HG03442 (cell line): ENCODE results near the gene MBOAT1.
"Not testable (repeated sequence)": the region's sequence is repeated elsewhere in the genome, so short reads cannot be mapped to it uniquely, and the experiment has no call there.

Experiments used
- ATAC-seq: cut with Tn5 transposase; IDR thresholded peaks from one replicate; pipeline ENCODE4 v1.9.1; 2021; ENCODE audit warnings: mild to moderate bottlenecking, moderate library complexity; ENCODE audit not compliant: unreplicated experiment

Gene MBOAT1

DNA sequence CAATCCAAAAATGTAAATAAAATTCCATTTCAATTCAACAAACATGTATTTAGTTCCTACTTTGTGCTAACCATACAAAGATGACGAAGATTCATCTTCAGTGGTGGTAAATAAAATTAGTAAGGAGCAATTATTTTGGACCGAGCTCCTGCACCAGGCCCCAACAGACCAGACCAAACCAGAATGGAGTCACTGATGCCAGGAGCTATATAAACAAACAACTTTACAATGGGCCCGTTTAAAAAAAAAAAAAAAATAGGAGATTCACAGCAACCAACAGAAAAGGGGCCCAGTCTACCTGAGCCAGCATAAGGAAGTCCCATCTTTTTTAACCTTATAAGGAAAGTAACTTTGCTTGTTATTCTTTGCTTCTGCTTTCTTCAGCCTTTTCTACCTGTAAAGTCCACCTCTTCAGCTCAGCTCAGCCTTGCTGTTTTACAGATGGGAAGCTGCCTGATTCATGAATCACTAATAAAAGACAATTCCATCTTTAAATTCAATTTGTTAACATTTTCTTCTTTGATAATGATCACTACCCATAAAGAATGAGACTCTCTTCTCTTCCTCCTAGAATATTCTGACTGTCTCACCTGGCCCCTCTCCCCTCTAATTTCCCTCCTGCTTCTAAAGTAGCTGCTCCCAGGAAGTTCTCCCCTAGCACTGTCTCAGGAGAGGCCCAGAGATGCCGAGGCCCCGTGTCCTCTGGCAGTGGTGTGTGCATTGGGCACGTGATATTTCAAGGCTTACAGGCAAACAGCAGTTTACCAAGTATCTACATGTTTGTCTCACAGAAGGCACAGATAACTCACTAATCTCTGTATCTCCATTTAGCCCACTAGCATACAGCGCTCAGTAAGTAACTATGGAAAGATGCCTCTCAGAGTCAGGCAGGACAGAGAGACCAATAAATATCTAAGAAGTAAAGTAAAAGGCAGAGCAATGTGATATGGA lies 8.4 kb downstream of the MBOAT1 start:
- no peak for ATAC-seq

DNA sequence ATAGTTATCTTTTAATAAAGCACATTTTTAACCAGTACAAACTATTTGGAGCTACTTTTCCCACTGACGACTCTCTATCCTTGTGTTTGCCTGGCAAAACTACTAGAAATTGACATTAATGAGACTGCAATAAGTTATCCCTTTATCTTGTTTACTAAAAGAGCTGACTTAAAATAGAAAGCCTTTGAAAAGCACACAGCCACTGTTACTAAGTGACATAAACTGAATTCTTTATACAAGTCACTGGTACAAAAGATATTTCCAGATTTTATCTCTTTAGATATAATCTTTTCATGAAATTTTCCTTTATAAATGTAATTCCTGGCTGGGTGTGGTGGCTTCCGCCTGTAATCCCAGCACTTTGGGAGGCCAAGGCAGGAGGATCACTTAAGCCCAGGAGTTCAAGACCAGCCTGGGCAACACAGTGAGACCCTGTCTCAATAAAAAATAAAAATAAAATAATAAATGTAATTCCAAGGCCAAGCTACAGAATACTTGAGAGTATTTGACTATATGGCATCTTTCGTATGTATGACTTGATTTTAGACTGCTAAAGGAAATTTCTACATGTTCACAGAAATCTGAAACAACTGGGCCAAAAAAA lies 9.5 kb downstream of the MBOAT1 start:
- no peak for ATAC-seq

DNA sequence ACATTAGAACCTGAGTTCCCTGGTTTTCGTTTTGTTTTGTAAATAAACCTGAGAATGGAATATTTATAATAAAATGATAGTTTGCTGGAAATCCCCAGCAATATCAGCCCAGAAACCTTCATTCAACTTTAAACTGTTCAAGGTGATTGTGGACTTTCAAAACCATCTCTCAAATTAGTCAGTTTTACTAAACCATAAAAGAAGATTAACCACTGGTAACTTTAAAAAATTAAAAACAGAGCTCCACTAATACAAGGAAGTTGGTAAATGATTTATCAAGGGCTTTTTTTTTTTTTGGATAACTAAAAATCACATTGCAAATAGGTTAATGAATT lies 10.0 kb downstream of the MBOAT1 start:
- peak; percentile 22 for ATAC-seq

DNA sequence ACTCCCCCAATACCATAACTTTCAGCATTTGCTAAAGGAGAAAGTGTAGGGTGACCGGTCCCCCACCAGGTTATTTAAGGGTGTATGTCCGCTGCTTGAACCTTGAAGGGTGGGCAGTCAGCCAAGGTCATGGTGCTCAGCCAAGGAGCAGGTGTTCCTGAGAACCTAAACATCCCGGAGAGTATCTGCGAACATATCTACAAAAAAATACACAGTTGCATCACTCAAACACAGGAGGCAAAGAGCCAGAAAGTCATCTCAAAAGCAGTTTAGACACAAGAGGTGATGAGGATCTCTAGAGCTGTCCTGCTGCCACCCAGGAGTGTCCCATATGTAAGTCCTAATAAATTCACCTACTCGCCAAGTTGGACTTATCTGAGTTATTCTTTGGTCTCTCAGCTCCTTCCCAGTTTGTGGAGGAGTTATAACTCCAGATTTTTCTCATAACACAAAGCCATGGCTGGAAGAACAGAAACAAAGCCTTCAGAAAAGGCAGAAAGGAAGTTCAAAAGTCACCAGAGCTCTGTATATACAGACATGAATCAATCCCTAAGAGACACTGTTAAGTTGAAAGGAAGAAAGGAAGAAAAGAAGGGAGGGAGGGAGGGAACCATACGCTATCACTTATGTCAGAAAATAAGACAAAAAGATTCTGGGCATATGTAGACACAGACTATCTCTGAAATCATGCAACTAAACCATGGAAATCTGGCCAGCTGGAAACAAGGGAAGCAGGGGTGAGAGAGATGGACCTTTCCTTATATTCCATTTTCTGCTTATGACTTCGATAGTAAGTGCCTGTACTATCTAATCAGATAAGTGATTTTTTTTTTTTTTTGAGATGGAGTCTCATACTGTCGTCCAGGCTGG lies 11.3 kb downstream of the MBOAT1 start:
- ATAC-seq: no peak

DNA sequence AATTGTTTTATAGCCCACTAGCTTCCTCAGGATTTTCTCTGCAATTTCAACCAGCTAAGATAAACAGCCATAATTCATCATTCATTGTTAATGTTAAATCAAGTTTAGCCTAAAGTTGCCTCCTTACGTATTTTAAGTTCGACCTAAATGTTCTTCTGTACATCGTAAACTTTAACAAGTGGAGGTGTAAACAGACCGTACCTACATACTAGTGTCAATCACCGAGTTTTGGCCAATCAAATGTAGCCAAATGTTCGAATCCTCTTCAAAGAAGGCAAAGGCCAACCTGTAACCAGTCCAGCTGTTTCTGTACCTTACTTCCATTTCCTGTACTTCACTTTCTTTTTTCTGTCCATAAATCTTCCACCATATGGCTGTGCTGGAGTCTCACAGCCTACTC lies 13.5 kb downstream of the MBOAT1 start:
- ATAC-seq: no peak

DNA sequence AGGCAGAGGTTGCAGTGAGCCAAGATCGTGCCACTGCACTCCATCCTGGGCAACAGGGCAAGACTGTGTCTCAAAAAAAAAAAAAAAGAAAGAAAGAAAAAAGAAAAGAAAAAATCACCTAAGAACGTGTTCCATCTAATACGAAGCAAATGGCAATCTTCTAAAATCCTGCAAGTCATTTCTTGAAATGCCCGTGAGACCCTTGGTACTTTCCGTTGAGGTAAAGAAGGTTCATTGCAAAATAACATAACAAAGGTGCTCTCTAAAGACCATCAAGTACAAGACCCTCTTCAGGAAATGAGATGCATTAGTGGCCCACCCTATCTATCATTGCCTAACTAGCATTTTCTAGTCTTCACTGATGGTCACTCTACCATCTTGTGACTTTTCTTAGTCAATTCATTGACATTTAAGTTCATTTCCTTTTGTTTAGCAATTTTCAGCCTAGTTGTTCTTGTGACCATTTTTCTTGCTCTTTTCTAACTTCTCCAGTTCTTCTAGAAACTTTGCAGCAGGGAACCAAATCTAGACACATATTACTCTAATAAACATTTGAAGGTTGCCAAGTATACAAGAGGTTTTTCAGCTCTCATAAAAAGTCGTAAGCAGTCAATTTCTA lies 14.0 kb downstream of the MBOAT1 start:
- no peak for ATAC-seq

DNA sequence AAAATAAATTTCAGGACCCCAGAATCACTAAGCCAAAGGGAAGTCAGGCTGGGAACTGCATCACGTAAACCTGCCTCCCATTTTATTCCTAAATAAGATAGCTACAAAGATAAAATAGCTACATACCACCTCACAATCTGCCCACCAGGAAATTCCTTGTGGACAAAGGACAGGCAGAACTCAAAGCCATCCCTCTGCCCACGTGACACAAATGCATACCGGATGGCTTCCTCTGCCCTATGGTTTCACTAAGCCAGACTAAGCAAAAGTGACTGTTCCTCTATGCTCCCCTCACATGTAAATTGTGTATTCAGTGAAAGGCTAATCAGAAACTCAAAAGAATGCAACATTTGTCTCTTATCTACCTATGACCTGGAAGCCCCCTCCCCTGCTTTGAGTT lies 15.0 kb downstream of the MBOAT1 start:
- ATAC-seq: peak; percentile 34

DNA sequence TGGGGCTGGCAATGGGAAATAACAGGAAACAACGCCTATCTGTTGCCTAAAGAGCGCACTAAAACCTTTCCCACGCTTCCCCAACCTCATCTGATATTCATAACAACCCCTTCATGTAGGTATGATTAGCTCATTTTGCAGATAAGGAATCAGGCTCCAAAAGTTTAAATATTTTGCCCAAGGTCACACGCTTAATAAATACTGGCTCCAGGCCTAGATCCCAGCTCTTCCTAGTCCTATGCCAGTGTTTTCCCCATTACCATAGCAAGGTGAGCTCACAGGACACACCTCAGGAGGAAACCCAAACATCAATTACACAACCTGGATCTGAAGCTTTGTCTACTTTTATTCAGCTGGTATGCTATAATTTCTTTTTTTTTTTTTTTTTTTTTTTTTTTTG lies 19.6 kb downstream of the MBOAT1 start:
- no peak for ATAC-seq

DNA sequence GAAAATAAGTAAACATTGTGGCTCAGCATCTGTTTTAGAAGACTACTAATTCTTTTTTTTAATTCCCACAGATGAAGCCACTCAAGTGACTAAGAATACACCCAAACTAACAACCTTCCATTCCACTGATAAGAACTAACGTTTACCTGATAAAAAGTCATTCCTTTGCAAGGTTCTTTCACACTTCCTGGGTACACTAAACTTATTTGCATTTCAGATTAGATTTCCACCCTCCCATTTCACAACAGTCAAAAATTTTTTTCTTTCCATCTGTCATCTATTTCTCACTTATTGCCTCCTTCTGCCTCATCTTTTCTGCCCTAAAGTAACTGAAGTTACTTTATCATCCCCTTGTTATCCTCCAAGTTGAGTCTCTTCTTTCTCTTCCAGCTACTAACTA lies 20.3 kb downstream of the MBOAT1 start:
- ATAC-seq: no peak

DNA sequence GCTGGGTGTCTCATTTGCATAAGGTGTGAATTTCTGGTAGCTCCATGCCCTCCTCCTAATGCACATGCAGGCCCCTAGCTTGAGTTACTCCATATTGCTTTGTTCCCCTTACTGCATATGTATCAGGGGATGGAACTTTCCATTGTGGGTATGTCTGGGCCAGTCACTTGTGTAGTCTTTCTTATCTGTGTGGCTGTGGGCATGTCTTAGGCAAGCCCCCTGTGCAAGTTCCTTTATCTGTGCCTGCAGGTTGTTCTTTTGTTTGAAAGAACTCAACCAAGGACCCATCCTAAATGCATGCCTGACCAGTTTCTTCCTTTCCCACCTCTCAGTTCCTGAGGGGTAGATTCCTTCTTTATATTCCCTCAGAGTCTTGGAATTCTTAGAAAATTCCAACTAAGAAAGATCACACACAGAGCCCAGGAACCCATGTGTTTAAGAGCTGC lies 23.6 kb downstream of the MBOAT1 start:
- peak; percentile 47 for ATAC-seq

DNA sequence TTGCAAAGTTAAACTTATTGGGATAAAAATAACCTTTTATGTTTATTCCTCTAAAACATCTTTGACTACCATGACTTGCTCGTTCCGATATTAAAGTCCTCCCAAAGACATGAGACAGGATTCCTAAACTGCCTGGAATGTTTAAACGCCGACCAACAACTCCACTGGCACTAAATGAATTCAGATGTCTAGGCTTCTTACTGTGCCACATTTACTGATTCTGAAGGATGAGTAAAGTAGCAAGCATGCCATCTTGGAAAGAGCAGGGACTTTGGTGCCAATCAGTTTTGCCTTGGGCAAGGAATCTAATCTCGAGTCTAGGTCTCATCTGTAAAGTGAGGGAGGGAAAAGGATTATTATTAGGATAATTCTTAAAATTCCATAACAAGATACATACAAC lies 25.3 kb downstream of the MBOAT1 start:
- no peak for ATAC-seq

DNA sequence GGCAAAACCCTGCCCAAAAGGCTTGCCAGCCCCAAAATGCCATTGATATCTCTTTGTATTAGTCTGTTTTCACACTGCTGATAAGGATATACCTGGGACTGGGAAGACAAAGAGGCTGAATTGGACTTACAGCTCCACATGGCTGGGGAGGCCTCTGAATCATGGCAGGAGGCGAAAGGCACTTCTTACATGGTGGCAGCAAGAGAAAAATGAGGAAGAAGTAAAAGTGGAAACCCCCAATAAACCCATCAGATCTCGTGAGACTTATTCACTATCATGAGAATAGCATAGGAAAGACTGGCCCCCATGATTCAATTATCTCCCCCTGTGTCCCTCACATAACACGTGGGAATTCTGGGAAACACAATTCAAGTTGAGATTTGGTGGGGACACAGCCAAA lies 28.6 kb downstream of the MBOAT1 start:
- ATAC-seq: no peak

DNA sequence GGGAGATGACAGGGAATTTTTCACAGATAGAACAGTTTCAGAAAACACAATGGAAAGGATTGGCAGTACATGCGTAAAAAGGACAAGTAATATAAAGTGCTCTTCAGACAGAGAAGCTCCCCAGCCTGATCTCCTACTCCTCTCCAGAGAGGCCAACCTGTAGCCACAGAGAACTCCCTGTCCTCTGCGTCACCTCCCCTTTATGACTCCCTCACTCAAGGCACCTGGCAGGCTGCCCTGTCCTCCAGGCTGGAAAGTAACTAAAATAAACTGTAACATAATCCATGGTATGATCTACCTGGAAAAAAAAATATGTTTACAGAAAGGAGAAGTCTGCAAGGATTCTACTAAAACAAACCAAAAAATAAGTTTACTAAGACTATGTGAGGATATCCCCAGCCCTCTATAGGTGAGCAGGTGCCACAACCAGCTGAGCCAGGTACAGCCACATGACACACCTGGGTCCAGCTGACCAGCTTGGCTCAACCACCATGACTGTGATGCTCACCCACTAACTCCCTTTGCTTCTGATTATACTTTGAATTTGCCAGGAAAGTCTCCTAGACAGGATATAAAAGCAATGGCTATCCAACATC lies 29.2 kb downstream of the MBOAT1 start:
- ATAC-seq: no peak

DNA sequence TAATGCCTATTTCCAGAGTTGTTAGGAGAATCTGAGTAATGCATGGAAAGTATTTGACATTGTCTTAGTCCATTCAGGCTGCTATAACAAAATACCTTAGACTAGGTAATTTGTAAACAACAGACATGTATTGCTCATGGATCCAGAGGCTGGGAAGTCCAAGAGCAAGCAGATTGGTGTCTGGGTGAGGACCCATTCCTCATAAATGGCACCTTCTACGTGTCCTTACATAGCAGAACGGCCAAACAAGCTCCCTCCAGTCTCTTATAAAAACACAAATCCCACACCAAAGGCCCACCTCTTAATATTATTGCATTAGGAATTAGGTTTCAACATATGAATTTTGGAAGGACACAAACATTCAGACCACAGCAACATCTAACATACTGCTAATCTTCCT lies 30.2 kb downstream of the MBOAT1 start:
- ATAC-seq: no peak

DNA sequence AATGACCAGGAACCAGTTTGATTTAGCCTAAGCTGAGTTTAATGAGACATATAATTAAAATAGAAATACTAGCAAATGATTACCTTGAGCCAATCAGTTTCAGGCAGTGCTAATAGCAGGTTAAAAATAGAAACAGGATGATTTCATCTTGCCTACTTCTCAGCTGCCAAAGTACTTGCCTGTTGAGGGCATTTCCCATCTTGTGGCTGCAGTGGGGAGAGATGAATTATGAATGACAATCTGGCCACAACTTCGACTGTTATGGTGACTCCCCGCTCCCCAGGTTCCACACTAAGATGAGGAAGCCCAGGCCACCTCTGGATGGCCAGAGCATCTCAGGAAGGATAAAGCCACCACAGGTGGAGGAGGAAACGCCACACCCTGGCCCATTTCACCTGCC lies 31.3 kb downstream of the MBOAT1 start:
- ATAC-seq: peak; percentile 67

DNA sequence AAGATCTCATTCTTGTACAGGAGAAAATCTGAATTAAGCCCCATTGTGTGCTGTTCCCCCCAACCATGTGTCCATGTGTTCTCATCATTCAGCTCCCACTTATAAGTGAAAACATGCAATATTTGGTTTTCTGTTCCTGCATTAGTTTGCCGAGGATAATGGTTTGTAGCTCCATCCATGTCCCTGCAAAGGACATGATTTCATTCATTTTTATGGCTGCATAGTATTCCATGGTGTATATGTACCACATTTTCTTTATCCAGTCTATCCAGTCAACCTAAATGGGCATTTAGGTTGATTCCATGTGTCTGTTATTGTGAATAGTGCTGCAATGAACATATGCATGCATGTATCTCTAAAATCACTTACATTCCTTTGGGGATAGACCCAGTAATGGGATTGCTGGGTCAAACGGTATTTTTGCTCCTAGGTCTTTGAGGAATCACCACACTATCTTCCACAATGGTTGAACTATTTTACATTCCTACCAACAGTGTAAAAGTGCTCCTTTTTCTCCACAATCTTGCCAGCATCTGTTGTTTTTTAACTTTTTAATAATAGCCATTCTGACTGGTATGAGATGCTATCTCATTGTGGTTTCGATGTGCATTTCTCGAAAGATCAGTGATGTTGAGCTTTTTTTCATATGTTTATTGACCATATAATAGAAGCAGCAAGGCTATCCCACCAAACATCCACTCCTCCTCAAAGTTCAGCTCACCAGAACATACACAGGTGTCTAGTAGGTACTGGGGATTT lies 32.8 kb downstream of the MBOAT1 start:
- ATAC-seq: not testable (repeated sequence)

DNA sequence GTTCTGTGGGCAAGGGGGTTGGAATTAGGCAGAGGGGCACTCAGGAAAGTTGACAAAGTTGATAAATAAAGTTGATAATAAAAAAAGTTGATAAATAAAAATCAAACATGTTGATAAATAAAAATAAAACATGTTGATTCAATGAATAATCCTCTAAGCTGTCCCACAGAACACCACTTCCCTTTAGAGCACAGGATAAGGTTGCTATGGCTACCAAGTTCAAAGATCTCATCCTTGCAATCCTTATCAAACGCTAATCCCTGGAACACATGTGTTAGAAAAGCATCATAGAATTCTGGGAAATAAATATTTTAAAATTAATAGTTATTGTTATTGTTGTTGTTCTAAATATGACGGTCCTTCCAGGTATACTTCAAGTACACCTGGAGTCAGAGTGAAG lies 33.9 kb downstream of the MBOAT1 start:
- no peak for ATAC-seq

DNA sequence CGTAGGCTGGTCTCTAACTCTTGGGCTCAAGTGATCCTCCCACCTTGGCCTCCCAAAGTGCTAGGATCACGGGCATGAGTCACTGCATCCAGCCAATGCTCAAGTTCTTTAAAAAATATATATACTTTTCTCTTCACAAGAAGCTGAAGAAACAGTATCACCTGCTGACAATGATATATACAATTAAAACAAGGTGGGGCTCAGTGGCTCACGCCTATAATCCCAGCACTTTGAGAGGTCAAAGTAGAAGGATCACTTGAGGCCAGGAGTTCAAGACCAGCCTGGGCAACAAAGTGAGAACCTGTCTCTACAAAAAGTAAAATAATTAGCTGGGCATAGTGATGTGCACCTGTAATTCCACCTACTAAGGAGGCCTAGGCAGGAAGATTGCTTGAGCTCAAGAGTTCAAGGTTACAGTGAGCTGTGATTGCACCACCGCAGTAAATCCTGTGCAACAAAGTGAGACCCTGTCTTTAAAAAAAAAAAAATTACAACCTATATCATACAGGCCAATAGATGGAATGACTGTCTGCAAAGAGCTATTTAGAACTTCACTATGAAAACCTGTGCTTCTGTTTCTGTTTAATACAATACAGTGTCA lies 36.4 kb downstream of the MBOAT1 start:
- ATAC-seq: no peak
